Neural cell (in vitro differentiated cells): ENCODE results near the gene CCN5. TPM values are rescaled to one million over a fixed set of nuclear protein-coding genes. Genes with fewer than 3 reads are reported as not detected.

Source experiments
- H2AFZ ChIP-seq: fragments of 200-600, 300-800 bp; sonication (generic), shearing (Covaris generic); 2 replicates; pipeline ENCODE4 v1.6.0; 2014; ENCODE audit warnings: low read depth, mild to moderate bottlenecking, antibody characterized with exemption, low read length, moderate library complexity
- H3F3A ChIP-seq: fragments of 200-600 bp; shearing (Covaris generic); 2 replicates; pipeline ENCODE4 v1.6.1; 2016; ENCODE audit warnings: mild to moderate bottlenecking, moderate library complexity, mixed read lengths, antibody characterized with exemption, low read length; ENCODE audit not compliant: insufficient read depth, poor library complexity, severe bottlenecking
- H3K27ac ChIP-seq: fragments of 200-600, 300-800 bp; sonication (generic), shearing (Covaris generic); 2 replicates; pipeline ENCODE4 v1.5.1; 2014; ENCODE audit warnings: mild to moderate bottlenecking, low read length, moderate library complexity
- H3K27me3 ChIP-seq: fragments of 300-800, 200-600 bp; sonication (generic), shearing (Covaris generic); 2 replicates; pipeline ENCODE4 v1.6.0; 2014; ENCODE audit warnings: mild to moderate bottlenecking, low read depth, low read length, moderate library complexity; ENCODE audit not compliant: insufficient read depth
- H3K36me3 ChIP-seq: fragments of 300-800, 200-600 bp; sonication (generic), shearing (Covaris generic); 2 replicates; pipeline ENCODE4 v1.5.1; 2014; ENCODE audit warnings: mild to moderate bottlenecking, antibody characterized with exemption, low read length, moderate library complexity; ENCODE audit not compliant: insufficient read depth
- H3K4me2 ChIP-seq: fragments of 300-800, 200-600 bp; sonication (generic), shearing (Covaris generic); 2 replicates; pipeline ENCODE4 v1.6.0; 2014; ENCODE audit warnings: mild to moderate bottlenecking, low read length
- H3K4me3 ChIP-seq: fragments of 300-800, 200-600 bp; sonication (generic), shearing (Covaris generic); 2 replicates; pipeline ENCODE4 v1.5.1; 2014; ENCODE audit warnings: mild to moderate bottlenecking, low read length, moderate library complexity
- H3K79me2 ChIP-seq: fragments of 200-600 bp; shearing (Covaris generic); replicated peaks from 2 replicates; pipeline ENCODE4 v1.6.0; 2014; ENCODE audit warnings: mild to moderate bottlenecking, low read length, moderate library complexity; ENCODE audit not compliant: insufficient read depth
- H3K9ac ChIP-seq: fragments of 300-800, 200-600 bp; sonication (generic), shearing (Covaris generic); 2 replicates; pipeline ENCODE4 v1.6.1; 2016; ENCODE audit warnings: mild to moderate bottlenecking, low read length, mixed read lengths
- H3K9me2 ChIP-seq: fragments of 200-600 bp; shearing (Covaris generic); 2 replicates; pipeline ENCODE4 v1.6.1; 2016; ENCODE audit warnings: mild to moderate bottlenecking, low read length, mixed read lengths; ENCODE audit not compliant: insufficient read depth
- H3K9me3 ChIP-seq: fragments of 200-600, 300-800 bp; sonication (generic), shearing (Covaris generic); 2 replicates; pipeline ENCODE4 v1.6.1; 2016; ENCODE audit warnings: mild to moderate bottlenecking, mixed run types, low read length, moderate library complexity, mixed read lengths
- H4K20me1 ChIP-seq: fragments of 200-600 bp; shearing (Covaris generic); 2 replicates; pipeline ENCODE4 v1.6.1; 2016; ENCODE audit warnings: mild to moderate bottlenecking, mixed run types; ENCODE audit not compliant: insufficient read depth
- CTCF ChIP-seq: fragments of 450-650 bp; IDR thresholded peaks from 2 replicates; pipeline ENCODE4 v1.5.1; 2014; ENCODE audit warnings: antibody characterized with exemption, mild to moderate bottlenecking, moderate library complexity; ENCODE audit not compliant: poor library complexity, severe bottlenecking
- EP300 ChIP-seq: fragments of 450-650 bp; conservative IDR thresholded peaks from 2 replicates; pipeline ENCODE4 v1.6.1; 2014; ENCODE audit warnings: antibody characterized with exemption, mild to moderate bottlenecking, moderate library complexity; ENCODE audit not compliant: poor library complexity, severe bottlenecking
- EZH2 ChIP-seq: fragments of 200-600, 300-800 bp; shearing (Covaris generic), sonication (generic); IDR thresholded peaks from 2 replicates; pipeline ENCODE4 v1.6.1; 2014; ENCODE audit warnings: antibody characterized with exemption, low read length, borderline replicate concordance, mild to moderate bottlenecking; ENCODE audit not compliant: insufficient read depth, poor library complexity, severe bottlenecking
- MXI1 ChIP-seq: fragments of 450-650 bp; conservative IDR thresholded peaks from 2 replicates; pipeline ENCODE4 v1.6.1; 2014; ENCODE audit warnings: antibody characterized with exemption, mild to moderate bottlenecking; ENCODE audit not compliant: poor library complexity, severe bottlenecking
- POLR2AphosphoS5 ChIP-seq: IDR thresholded peaks from 2 replicates; pipeline ENCODE4 v1.6.1; 2012
- RAD21 ChIP-seq: fragments of 450-650 bp; conservative IDR thresholded peaks from 2 replicates; pipeline ENCODE4 v1.6.1; 2014; ENCODE audit warnings: antibody characterized with exemption, mild to moderate bottlenecking, moderate library complexity
- REST ChIP-seq: IDR thresholded peaks from 2 replicates; pipeline ENCODE4 v1.6.1; 2012; ENCODE audit warnings: borderline replicate concordance
- SMC3 ChIP-seq: fragments of 450-650 bp; conservative IDR thresholded peaks from 2 replicates; pipeline ENCODE4 v1.6.1; 2014; ENCODE audit warnings: antibody characterized with exemption, mild to moderate bottlenecking, moderate library complexity; ENCODE audit not compliant: poor library complexity
- TAF1 ChIP-seq: IDR thresholded peaks from 2 replicates; pipeline ENCODE4 v1.6.1; 2012; ENCODE audit warnings: low read depth
- polyA plus RNA-seq: library from polyadenylated mRNA; depleted of rRNA; stranded (reverse); fragments of >200 nt; gene quantifications from 2 replicates; pipeline ENCODE4 v1.2.3, GENCODE V29; 2014

CCN5 gene
- polyA plus RNA-seq, 1 donor from 2014 or later: not detected

- H3K4me3 ChIP-seq: no peak overlapping the region
- no peaks in the 10 kb centered on the region for H4K20me1 ChIP-seq
- no peak overlapping the region for H3K4me2 ChIP-seq
- H3K27ac ChIP-seq: no peak overlapping the region
- no peaks in the 10 kb centered on the region for H3K36me3 ChIP-seq
- no peak for TF ChIP-seq MXI1
- no peak for TF ChIP-seq RAD21
- no peak for TF ChIP-seq SMC3
- TF ChIP-seq REST: no peak
- no peak for TF ChIP-seq EZH2
- TF ChIP-seq TAF1: no peak
- TF ChIP-seq EP300: no peak
- no peak for TF ChIP-seq POLR2AphosphoS5
- no peak for TF ChIP-seq CTCF
- H3F3A ChIP-seq: no peaks in the 10 kb centered on the region
- H3K9me2 ChIP-seq: no peaks in the 10 kb centered on the region
- H3K27me3 ChIP-seq: no peaks in the 10 kb centered on the region
- no peaks in the 10 kb centered on the region for H3K9me3 ChIP-seq
- H3K79me2 ChIP-seq: no peaks in the 10 kb centered on the region
- H3K9ac ChIP-seq: no peak overlapping the region
- no peak overlapping the region for H2AFZ ChIP-seq
Observed at GRCh38 chr20:44690781-44691423, 24.3 kb upstream of the CCN5 start.

- no peak overlapping the region for H3K9ac ChIP-seq
- no peak overlapping the region for H3K4me2 ChIP-seq
- no peak overlapping the region for H3K27ac ChIP-seq
- H3K36me3 ChIP-seq: no peaks in the 10 kb centered on the region
- H2AFZ ChIP-seq: no peak overlapping the region
- no peaks in the 10 kb centered on the region for H4K20me1 ChIP-seq
- no peaks in the 10 kb centered on the region for H3K9me3 ChIP-seq
- no peaks in the 10 kb centered on the region for H3K79me2 ChIP-seq
- H3K4me3 ChIP-seq: no peak overlapping the region
- no peaks in the 10 kb centered on the region for H3K9me2 ChIP-seq
- H3F3A ChIP-seq: no peaks in the 10 kb centered on the region
- TF ChIP-seq CTCF (no peak), MXI1 (no peak), POLR2AphosphoS5 (no peak), TAF1 (no peak), REST (no peak), EP300 (no peak), RAD21 (no peak), EZH2 (no peak), SMC3 (no peak)
- H3K27me3 ChIP-seq: no peaks in the 10 kb centered on the region
Observed at GRCh38 chr20:44691424-44692423, 23.4 kb upstream of the CCN5 start.
